SK-N-SH (cell line): ENCODE results near the gene ZEB2. TPM values are rescaled to one million over a fixed set of nuclear protein-coding genes. Genes with fewer than 3 reads are reported as not detected.

ENCODE experiments used
- CTCF ChIA-PET: fragments of 300-600, 350-600 bp; formaldehyde crosslinking; extraction: SDS; loops from one replicate; lab custom pipeline; 2021; lab: Yijun Ruan, JAX
- POLR2A ChIA-PET: fragments of 350-600 bp; sonication (Branson Sonifier 250); formaldehyde crosslinking; extraction: SDS; loops from one replicate; lab custom pipeline; 2020; ENCODE audit warnings: antibody characterized with exemption, inconsistent platforms; lab: Yijun Ruan, JAX
- DNase-seq: peaks from one replicate; pipeline ENCODE4 v3.0.0; 2012
- H2AFZ ChIP-seq: fragments of 200-600 bp; sonication (generic); 2 replicates; pipeline ENCODE4 v1.8.1; 2016; ENCODE audit warnings: antibody characterized with exemption, mild to moderate bottlenecking, low read depth
- H3F3A ChIP-seq: fragments of 200-600 bp; sonication (generic); replicated peaks from 2 replicates; pipeline ENCODE3; 2016; ENCODE audit warnings: antibody characterized with exemption, mild to moderate bottlenecking; ENCODE audit not compliant: insufficient read depth
- H3K27ac ChIP-seq, 2 experiments: fragments of 200-500 bp in 1 of 2; fragments of 200-600 bp in 1 of 2; sonication (Bioruptor generic) in 1 of 2; sonication (generic), shearing (Covaris generic) in 1 of 2; 2 replicates each; pipeline versions ENCODE4 v1.5.1 to v1.6.1; 2014 to 2016; ENCODE audit warnings: low read depth in 2 of 2, inconsistent platforms in 1 of 2, low read length in 1 of 2, mild to moderate bottlenecking in 1 of 2, mixed read lengths in 1 of 2
- H3K27me3 ChIP-seq: fragments of 200-600 bp; sonication (generic), shearing (Covaris generic); 2 replicates; pipeline ENCODE4 v1.6.1; 2016; ENCODE audit warnings: mixed run types; ENCODE audit not compliant: insufficient read depth
- H3K36me3 ChIP-seq, 2 experiments: fragments of 200-500 bp in 1 of 2; fragments of 200-600 bp in 1 of 2; sonication (Bioruptor generic) in 1 of 2; sonication (generic) in 1 of 2; replicated peaks in 1 of 2; 2 replicates each; pipeline versions ENCODE3 to v1.5.1; 2014 to 2016; ENCODE audit warnings: low read length in 1 of 2, mild to moderate bottlenecking in 1 of 2; ENCODE audit not compliant: insufficient read depth in 2 of 2, control insufficient read depth in 1 of 2
- H3K4me1 ChIP-seq, 2 experiments: fragments of 200-500 bp in 1 of 2; fragments of 200-600 bp in 1 of 2; sonication (Bioruptor generic) in 1 of 2; sonication (generic), shearing (Covaris generic) in 1 of 2; 2 replicates each; pipeline versions ENCODE4 v1.5.1 to v1.6.1; 2014 to 2016; ENCODE audit warnings: low read depth in 1 of 2, low read length in 1 of 2, mixed run types in 1 of 2; ENCODE audit not compliant: insufficient read depth in 2 of 2, control insufficient read depth in 1 of 2
- H3K4me2 ChIP-seq: fragments of 200-600 bp; sonication (generic), shearing (Covaris generic); 2 replicates; pipeline ENCODE4 v1.6.1; 2017; ENCODE audit warnings: mixed run types
- H3K4me3 ChIP-seq, 2 experiments: fragments of 200-500 bp in 1 of 2; fragments of 200-600 bp in 1 of 2; sonication (Bioruptor generic) in 1 of 2; sonication (generic), shearing (Covaris generic) in 1 of 2; 2 replicates each; pipeline versions ENCODE4 v1.5.1 to v1.8.1; 2014 to 2016; ENCODE audit warnings: low read depth in 2 of 2, inconsistent platforms in 1 of 2, low read length in 1 of 2, mild to moderate bottlenecking in 1 of 2, mixed read lengths in 1 of 2, moderate library complexity in 1 of 2
- H3K79me2 ChIP-seq: fragments of 200-600 bp; sonication (generic); 2 replicates; pipeline ENCODE4 v1.8.1; 2017; ENCODE audit warnings: mild to moderate bottlenecking; ENCODE audit not compliant: insufficient read depth
- H3K9ac ChIP-seq: fragments of 200-600 bp; sonication (generic); 2 replicates; pipeline ENCODE4 v1.6.1; 2017; ENCODE audit warnings: mixed run types
- H3K9me2 ChIP-seq: fragments of 200-600 bp; sonication (generic); 2 replicates; pipeline ENCODE4 v1.6.1; 2017; ENCODE audit warnings: mixed run types
- H3K9me3 ChIP-seq: fragments of 200-600 bp; sonication (generic); 2 replicates; pipeline ENCODE4 v1.6.1; 2017; ENCODE audit warnings: mixed run types, mild to moderate bottlenecking, moderate library complexity
- H4K20me1 ChIP-seq: fragments of 200-600 bp; sonication (generic); 2 replicates; pipeline ENCODE4 v1.6.1; 2017; ENCODE audit warnings: mild to moderate bottlenecking, mixed run types; ENCODE audit not compliant: insufficient read depth
- CHD2 ChIP-seq: fragments of 150-350 bp; IDR thresholded peaks from 2 replicates; pipeline ENCODE4 v1.6.1; 2018; ENCODE audit warnings: low read length; ENCODE audit not compliant: partially characterized antibody
- ELF1 ChIP-seq: IDR thresholded peaks from 2 replicates; pipeline ENCODE4 v1.4.0; 2012
- EP300 ChIP-seq, 2 experiments: IDR thresholded peaks; 2 replicates each; pipeline versions ENCODE4 v1.4.0 to v1.6.1; 2012; ENCODE audit warnings: borderline replicate concordance in 1 of 2, low read depth in 1 of 2, low read length in 1 of 2
- IRF3 ChIP-seq: fragments of 150-350 bp; IDR thresholded peaks from 2 replicates; pipeline ENCODE4 v1.6.1; 2016; ENCODE audit warnings: mild to moderate bottlenecking, low read depth, low read length
- MAX ChIP-seq: IDR thresholded peaks from 2 replicates; pipeline ENCODE4 v1.4.0; 2012; ENCODE audit warnings: low read depth
- NRF1 ChIP-seq: IDR thresholded peaks from 2 replicates; pipeline ENCODE4 v1.6.1; 2012; ENCODE audit warnings: low read depth, mild to moderate bottlenecking, low read length
- PBX3 ChIP-seq: IDR thresholded peaks from 2 replicates; pipeline ENCODE4; 2012
- RCOR1 ChIP-seq: fragments of 150-350 bp; IDR thresholded peaks from 2 replicates; pipeline ENCODE4 v1.6.1; 2017; ENCODE audit warnings: antibody characterized with exemption, low read length
- RXRA ChIP-seq: IDR thresholded peaks from 2 replicates; pipeline ENCODE4 v1.4.0; 2012; ENCODE audit warnings: low read depth, mild to moderate bottlenecking, borderline replicate concordance
- TEAD4 ChIP-seq: IDR thresholded peaks from 2 replicates; pipeline ENCODE4 v1.4.0; 2012; ENCODE audit warnings: mild to moderate bottlenecking, borderline replicate concordance; ENCODE audit not compliant: insufficient read depth
- ZBTB33 ChIP-seq: IDR thresholded peaks from 2 replicates; pipeline ENCODE4 v1.4.0; 2012; ENCODE audit warnings: low read depth, borderline replicate concordance
- WGBS: methylation state at CpG from one replicate; pipeline ENCODE4 v1.1.6; 2017; ENCODE audit warnings: low lambda C conversion rate; 5-methylcytosine and 5-hydroxymethylcytosine counted together
- polyA plus RNA-seq, 3 experiments: library from polyadenylated mRNA; depleted of rRNA; stranded (reverse); fragments of >200 nt; gene quantifications; 2 replicates each; pipeline ENCODE4 v1.2.3, GENCODE V29; 2012

ZEB2 gene
- polyA plus RNA-seq, 1 of the 3 experiments (the other 2 are of a cell fraction), result 16.3 TPM

GRCh38 chr2:144346229-144346628 is 173.7 kb downstream of the ZEB2 start:
- no peaks in the 10 kb centered on the region for H3K4me1 ChIP-seq
- 83% methylated on average over 4 of the region's 4 CpGs for WGBS
- H3K4me2 ChIP-seq, result no peak overlapping the region
- ChIA-PET CTCF (interaction anchor here (1.3 kb wide), 1 partner anchor 9 kb away, joined by 3 read pairs; no protein-coding TSS in a partner anchor), POLR2A (no interaction called here)
- H3K79me2 ChIP-seq, result no peaks in the 10 kb centered on the region
- no peak overlapping the region for H2AFZ ChIP-seq
- H4K20me1 ChIP-seq, result no peaks in the 10 kb centered on the region
- no peaks in the 10 kb centered on the region for H3K9me3 ChIP-seq
- H3K9ac ChIP-seq, result no peak overlapping the region
- no peaks in the 10 kb centered on the region for H3K9me2 ChIP-seq
- no peak overlapping the region for H3K4me3 ChIP-seq
- H3K27ac ChIP-seq, result no peak overlapping the region
- no peak for TF ChIP-seq ZBTB33
- TF ChIP-seq RCOR1, result no peak
- TF ChIP-seq, all 33 proteins: peak for 0
- DNase-seq, result no peak
- Histone ChIP-seq H3K27me3 (no peaks in the 10 kb centered on the region), H3K36me3 (no peaks in the 10 kb centered on the region), H3F3A (no peaks in the 10 kb centered on the region)

GRCh38 chr2:144343145-144343544 is 176.8 kb downstream of the ZEB2 start:
- H3K9me3 ChIP-seq, result no peaks in the 10 kb centered on the region
- H3K4me1 ChIP-seq, result peaks cover 0 to 2% of the 10 kb centered on the region in 2 experiments; a peak in 2 of 4 replicates
- H3K36me3 ChIP-seq, result no peaks in the 10 kb centered on the region
- H3F3A ChIP-seq, result no peaks in the 10 kb centered on the region
- H3K27me3 ChIP-seq, result no peaks in the 10 kb centered on the region
- POLR2A ChIA-PET, result no interaction called here
- TF ChIP-seq MAX (no peak), RCOR1 (no peak), ELF1 (no peak), CHD2 (no peak), EP300 (IDR thresholded peaks at IDR 0.05; ENCODE audit: borderline replicate concordance in 1 of 2, low read depth in 1 of 2, low read length in 1 of 2) (no peak)
- H4K20me1 ChIP-seq, result no peaks in the 10 kb centered on the region
- no peak overlapping the region for H3K4me2 ChIP-seq
- H2AFZ ChIP-seq, result no peak overlapping the region
- WGBS, result 67% methylated on average over 1 of the region's 1 CpG
- H3K79me2 ChIP-seq, result no peaks in the 10 kb centered on the region
- H3K4me3 ChIP-seq, result no peak overlapping the region
- no peak overlapping the region for H3K27ac ChIP-seq
- no peak for DNase-seq
- CTCF ChIA-PET, result interaction anchor here (1.7 kb wide), 1 partner anchor 10 kb away, joined by 4 read pairs; a partner anchor contains a TSS
- no peak overlapping the region for H3K9ac ChIP-seq
- no peaks in the 10 kb centered on the region for H3K9me2 ChIP-seq

GRCh38 chr2:144341538-144341937 is 178.4 kb downstream of the ZEB2 start:
- H4K20me1 ChIP-seq, result no peaks in the 10 kb centered on the region
- no peaks in the 10 kb centered on the region for H3K9me3 ChIP-seq
- no peak overlapping the region for H3K4me3 ChIP-seq
- no peak overlapping the region for H3K9ac ChIP-seq
- no peaks in the 10 kb centered on the region for H3K27me3 ChIP-seq
- no peaks in the 10 kb centered on the region for H3K79me2 ChIP-seq
- no peak overlapping the region for H2AFZ ChIP-seq
- DNase-seq, result no peak
- TF ChIP-seq IRF3 (no peak), NRF1 (no peak), PBX3 (no peak), TEAD4 (no peak), RXRA (no peak)
- H3K9me2 ChIP-seq, result no peaks in the 10 kb centered on the region
- CTCF ChIA-PET, result interaction anchor here (1.7 kb wide), 1 partner anchor 9 kb away, joined by 4 read pairs; a partner anchor contains a TSS
- no peak overlapping the region for H3K27ac ChIP-seq
- peaks cover 0 to 2% of the 10 kb centered on the region in 2 experiments; a peak in 2 of 4 replicates for H3K4me1 ChIP-seq
- H3K4me2 ChIP-seq, result no peak overlapping the region
- no peaks in the 10 kb centered on the region for H3F3A ChIP-seq
- POLR2A ChIA-PET, result interaction anchor here (1.3 kb wide), 1 partner anchor 10 kb away, joined by 4 read pairs; a partner anchor contains a TSS
- WGBS, result 100% methylated on average over 1 of the region's 1 CpG
- H3K36me3 ChIP-seq, result no peaks in the 10 kb centered on the region
